Measurements from ENCODE around the gene PBX4.

Gene PBX4

DNA sequence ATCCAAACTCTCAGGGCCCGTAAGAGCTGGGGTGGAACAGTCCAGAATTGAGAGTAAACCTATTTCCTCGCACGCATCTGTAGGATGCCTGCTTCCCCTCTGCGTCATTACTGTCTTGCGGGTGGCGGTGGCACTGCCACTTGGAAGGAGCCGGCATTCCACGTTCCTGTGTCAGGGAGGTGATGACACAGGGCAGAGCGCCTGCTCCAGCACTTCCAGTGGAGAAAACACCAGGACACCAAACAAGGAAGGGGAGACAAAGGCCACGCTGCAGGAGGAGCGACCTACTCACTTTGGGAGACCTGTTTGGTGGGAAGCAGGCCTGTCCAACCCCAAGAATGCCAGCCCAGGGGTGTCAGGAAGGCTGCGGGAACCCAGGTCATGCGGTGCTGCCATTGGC, 37.1 kb downstream of the PBX4 start:
- TF ChIP-seq POLR2A (IDR thresholded peaks at IDR 0.05; ENCODE audit: extremely low read depth, insufficient read length) (no peak), MYC (IDR thresholded peaks at IDR 0.05; ENCODE audit: low read depth, low read length) (no peak)
- TF ChIP-seq, protein P1, sequence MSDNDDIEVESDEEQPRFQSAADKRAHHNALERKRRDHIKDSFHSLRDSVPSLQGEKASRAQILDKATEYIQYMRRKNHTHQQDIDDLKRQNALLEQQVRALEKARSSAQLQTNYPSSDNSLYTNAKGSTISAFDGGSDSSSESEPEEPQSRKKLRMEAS (IDR thresholded peaks at IDR 0.05; ENCODE audit: low read depth, low read length), result no peak
- TF ChIP-seq, protein P2, sequence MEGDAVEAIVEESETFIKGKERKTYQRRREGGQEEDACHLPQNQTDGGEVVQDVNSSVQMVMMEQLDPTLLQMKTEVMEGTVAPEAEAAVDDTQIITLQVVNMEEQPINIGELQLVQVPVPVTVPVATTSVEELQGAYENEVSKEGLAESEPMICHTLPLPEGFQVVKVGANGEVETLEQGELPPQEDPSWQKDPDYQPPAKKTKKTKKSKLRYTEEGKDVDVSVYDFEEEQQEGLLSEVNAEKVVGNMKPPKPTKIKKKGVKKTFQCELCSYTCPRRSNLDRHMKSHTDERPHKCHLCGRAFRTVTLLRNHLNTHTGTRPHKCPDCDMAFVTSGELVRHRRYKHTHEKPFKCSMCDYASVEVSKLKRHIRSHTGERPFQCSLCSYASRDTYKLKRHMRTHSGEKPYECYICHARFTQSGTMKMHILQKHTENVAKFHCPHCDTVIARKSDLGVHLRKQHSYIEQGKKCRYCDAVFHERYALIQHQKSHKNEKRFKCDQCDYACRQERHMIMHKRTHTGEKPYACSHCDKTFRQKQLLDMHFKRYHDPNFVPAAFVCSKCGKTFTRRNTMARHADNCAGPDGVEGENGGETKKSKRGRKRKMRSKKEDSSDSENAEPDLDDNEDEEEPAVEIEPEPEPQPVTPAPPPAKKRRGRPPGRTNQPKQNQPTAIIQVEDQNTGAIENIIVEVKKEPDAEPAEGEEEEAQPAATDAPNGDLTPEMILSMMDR (IDR thresholded peaks at IDR 0.05; ENCODE audit: low read depth, low read length), result no peak
- H3K4me3 ChIP-seq (ENCODE audit: low read depth, low read length), result no peak overlapping the region
- no peak for DNase-seq (ENCODE audit: low read depth)

DNA sequence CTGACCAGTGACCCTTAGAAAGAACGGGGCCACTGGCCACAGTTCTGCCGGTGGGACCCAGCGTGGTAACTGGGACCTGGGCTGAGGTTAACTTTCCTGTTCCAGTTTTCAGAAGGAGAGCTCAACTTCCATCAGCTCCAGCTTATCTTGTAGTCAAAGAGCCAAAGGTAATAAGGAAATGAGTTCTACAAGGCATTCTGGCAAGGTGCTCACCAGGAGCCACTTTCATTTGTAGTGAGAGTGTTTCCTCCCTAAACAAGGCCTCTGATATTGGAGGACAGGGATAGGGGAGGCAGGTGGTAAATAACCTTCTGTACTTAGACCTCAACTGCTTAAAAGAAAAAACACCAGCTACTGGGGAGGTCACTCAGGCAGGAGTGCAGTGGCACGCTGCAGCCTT, 38.1 kb downstream of the PBX4 start:
- no peak overlapping the region for H3K4me3 ChIP-seq (ENCODE audit: low read depth, low read length)
- no peak for DNase-seq (ENCODE audit: low read depth)
- TF ChIP-seq POLR2A (IDR thresholded peaks at IDR 0.05; ENCODE audit: extremely low read depth, insufficient read length), result no peak
- TF ChIP-seq MYC (IDR thresholded peaks at IDR 0.05; ENCODE audit: low read depth, low read length), result no peak
- TF ChIP-seq, protein P2 (IDR thresholded peaks at IDR 0.05; ENCODE audit: low read depth, low read length), result no peak
- TF ChIP-seq, protein P1 (IDR thresholded peaks at IDR 0.05; ENCODE audit: low read depth, low read length), result no peak

DNA sequence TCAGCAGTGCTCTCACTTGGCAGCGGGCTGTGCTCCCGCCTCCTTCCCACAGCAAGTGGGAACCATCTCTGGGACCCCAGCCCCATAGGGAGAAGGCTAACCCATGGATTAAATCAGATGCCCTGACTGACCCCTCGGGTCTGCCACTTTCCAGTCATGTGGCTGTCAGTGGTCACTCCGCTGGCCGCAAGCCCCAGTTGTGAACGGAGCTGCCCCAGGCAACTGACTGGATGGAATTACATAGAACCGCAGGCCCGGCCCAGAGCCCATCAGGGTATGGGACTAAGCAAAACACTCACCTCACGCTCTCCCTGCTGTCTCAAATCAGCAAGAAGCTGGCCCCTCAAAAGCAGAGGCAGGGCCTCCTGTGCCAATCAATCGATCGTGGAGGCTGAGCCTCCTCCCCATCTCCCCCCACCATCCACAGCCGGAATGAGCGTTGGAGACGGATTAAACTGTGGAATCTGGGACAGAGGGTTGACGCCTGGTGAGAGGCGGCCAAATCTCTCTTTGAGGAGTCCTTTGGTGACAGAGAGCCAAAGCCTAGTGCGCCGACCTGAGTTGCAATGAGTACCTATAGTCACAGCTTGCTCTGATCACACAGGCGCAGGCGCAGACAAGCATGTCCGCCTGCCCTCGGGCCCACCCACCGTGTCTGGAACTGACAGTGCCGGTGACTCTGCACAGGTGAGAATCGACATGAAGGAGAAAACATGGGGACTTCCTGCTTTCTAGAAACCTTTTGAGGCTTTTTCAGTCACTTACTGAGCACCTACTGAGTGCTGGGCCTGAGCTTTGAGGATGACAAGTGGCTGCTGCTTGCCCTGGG, 38.7 kb downstream of the PBX4 start:
- no peak overlapping the region for H3K4me3 ChIP-seq (ENCODE audit: low read depth, low read length)
- TF ChIP-seq MYC (IDR thresholded peaks at IDR 0.05; ENCODE audit: low read depth, low read length) (no peak), POLR2A (IDR thresholded peaks at IDR 0.05; ENCODE audit: extremely low read depth, insufficient read length) (no peak)
- TF ChIP-seq, protein P1 (IDR thresholded peaks at IDR 0.05; ENCODE audit: low read depth, low read length), result no peak
- TF ChIP-seq, protein P2 (IDR thresholded peaks at IDR 0.05; ENCODE audit: low read depth, low read length), result no peak
- DNase-seq (ENCODE audit: low read depth), result no peak

DNA sequence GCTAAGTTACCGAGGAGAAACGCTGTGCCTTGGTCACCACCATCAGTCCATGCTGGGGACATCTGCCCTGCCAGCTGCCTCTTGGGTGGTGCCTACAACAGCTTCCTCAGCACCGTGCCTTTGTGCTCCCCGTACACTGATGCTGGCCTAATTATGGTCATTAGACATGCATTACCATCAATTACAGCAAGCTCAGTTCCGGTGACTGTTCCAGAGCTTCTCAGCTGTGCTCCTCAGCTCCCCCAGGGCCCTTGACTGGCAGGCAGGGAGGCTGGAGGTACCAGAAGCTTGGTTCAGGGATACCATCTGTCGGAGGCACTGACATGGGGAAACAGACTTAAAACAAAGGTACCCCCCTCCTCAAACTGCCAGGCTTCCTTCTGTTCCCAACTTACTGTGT, 40.2 kb downstream of the PBX4 start:
- DNase-seq (ENCODE audit: low read depth), result no peak
- TF ChIP-seq, protein P1 (IDR thresholded peaks at IDR 0.05; ENCODE audit: low read depth, low read length), result no peak
- no peak for TF ChIP-seq POLR2A (IDR thresholded peaks at IDR 0.05; ENCODE audit: extremely low read depth, insufficient read length)

DNA sequence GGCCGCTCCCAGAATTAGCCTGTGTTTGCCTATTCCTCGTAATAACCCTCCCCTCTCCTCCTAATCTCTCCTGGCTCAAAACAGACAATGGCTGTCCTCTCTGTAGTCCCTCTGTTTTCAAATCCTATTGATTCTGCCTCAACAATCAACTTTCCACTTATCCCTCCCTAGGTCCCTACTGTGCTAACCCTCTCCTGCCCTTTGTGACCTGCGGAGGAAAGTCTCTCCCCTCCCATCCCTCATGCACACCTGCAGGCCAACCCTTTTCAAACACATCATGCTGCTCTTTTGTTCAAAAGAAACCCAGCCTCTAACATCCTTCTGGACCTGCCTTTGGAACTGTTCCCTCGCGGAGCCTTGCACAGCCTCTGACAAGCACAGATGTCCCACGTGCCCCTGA, 43.1 kb downstream of the PBX4 start:
- TF ChIP-seq, protein P2 (IDR thresholded peaks at IDR 0.05; ENCODE audit: low read depth, low read length), result no peak
- TF ChIP-seq MYC (IDR thresholded peaks at IDR 0.05; ENCODE audit: low read depth, low read length), result no peak
- TF ChIP-seq, protein P1 (IDR thresholded peaks at IDR 0.05; ENCODE audit: low read depth, low read length), result no peak
- TF ChIP-seq POLR2A (IDR thresholded peaks at IDR 0.05; ENCODE audit: extremely low read depth, insufficient read length), result no peak
- H3K4me3 ChIP-seq (ENCODE audit: low read depth, low read length), result no peak overlapping the region
- no peak for DNase-seq (ENCODE audit: low read depth)

More for the DNA sequence above, 40.2 kb downstream of the PBX4 start:
- H3K4me3 ChIP-seq (ENCODE audit: low read depth, low read length), result no peak overlapping the region

DNA sequence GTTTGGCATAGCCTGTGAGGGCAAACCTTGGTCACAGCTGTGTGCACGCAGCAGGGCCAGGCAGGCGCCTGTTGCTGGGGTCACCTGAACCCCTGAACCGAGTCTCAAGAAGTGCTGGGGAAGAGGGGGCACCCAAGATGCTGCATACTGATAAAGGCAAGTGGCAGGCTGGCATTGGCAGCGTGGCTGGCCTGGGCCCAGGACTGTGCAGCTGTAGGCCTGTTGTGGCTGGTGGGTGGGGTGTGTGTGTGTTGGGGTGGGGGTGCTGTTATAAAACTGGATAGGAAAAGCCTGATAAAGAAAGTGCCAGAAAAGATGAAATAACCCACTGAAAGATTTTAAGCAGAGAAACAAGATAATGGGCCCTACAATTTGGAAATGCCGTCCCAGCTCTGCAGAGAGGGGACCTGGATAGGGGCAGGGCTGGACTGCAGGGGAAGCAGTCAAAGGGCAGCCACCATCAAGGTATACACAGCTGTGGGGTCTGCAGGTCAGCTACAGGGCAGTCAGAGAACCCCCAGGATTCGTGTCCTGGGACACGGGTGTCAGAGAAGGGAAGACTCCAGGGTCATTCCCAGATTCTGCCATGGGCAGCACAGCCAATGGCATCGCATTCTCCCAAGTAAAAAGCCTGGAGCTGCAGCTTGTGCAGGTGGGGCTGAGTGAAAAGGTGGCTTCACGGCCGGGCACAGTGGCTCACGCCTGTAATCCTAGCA, 47.3 kb downstream of the PBX4 start:
- no peak overlapping the region for H3K4me3 ChIP-seq (ENCODE audit: low read depth, low read length)
- no peak for TF ChIP-seq MYC (IDR thresholded peaks at IDR 0.05; ENCODE audit: low read depth, low read length)
- TF ChIP-seq, protein P2 (IDR thresholded peaks at IDR 0.05; ENCODE audit: low read depth, low read length), result no peak
- TF ChIP-seq, protein P1 (IDR thresholded peaks at IDR 0.05; ENCODE audit: low read depth, low read length), result no peak
- no peak for TF ChIP-seq POLR2A (IDR thresholded peaks at IDR 0.05; ENCODE audit: extremely low read depth, insufficient read length)
- no peak for DNase-seq (ENCODE audit: low read depth)

Measured in NB4 (cell line).